ENCODE data around the gene SUGCT. TPM values are rescaled to one million over a fixed set of nuclear protein-coding genes. Genes with fewer than 3 reads are reported as not detected.

The SUGCT gene
- total RNA-seq, 2 donors from 2014 or later: 3.3 to 15.2 TPM

- Histone ChIP-seq H3K9me3 (no peaks in the 10 kb centered on the region), H3K27me3 (replicated peaks; ENCODE audit: insufficient read depth) (no peaks in the 10 kb centered on the region), H3K4me1 (ENCODE audit: control insufficient read depth in 1 of 2, low read depth in 2 of 2) (peaks cover 0 to 1% of the 10 kb centered on the region in 2 donors), H3K4me3 (no peak overlapping the region), H3K27ac (no peak overlapping the region), H3K36me3 (no peaks in the 10 kb centered on the region)
- no peak for TF ChIP-seq CTCF (IDR thresholded peaks at IDR 0.05)
- DNase-seq (ENCODE audit: low spot score) (no peak), ATAC-seq (ENCODE audit: insufficient number of reproducible peaks, low FRiP score, low read depth) (no peak)
Measured at GRCh38 chr7:40418448-40418847, 283.6 kb downstream of the SUGCT start.

- ATAC-seq (ENCODE audit: insufficient number of reproducible peaks, low FRiP score, low read depth) (no peak), DNase-seq (ENCODE audit: low spot score) (no peak)
- Histone ChIP-seq H3K27me3 (replicated peaks; ENCODE audit: insufficient read depth) (no peaks in the 10 kb centered on the region), H3K4me3 (no peak overlapping the region), H3K36me3 (no peaks in the 10 kb centered on the region), H3K9me3 (no peaks in the 10 kb centered on the region), H3K4me1 (ENCODE audit: control insufficient read depth in 1 of 2, low read depth in 2 of 2) (no peaks in the 10 kb centered on the region), H3K27ac (no peak overlapping the region)
- TF ChIP-seq CTCF (IDR thresholded peaks at IDR 0.05): no peak
Measured at GRCh38 chr7:40418983-40419382, 284.2 kb downstream of the SUGCT start.

- TF ChIP-seq CTCF (IDR thresholded peaks at IDR 0.05): no peak
- no peaks in the 10 kb centered on the region for H3K36me3 ChIP-seq
- no peak for ATAC-seq (ENCODE audit: insufficient number of reproducible peaks, low FRiP score, low read depth)
Measured at GRCh38 chr7:40419806-40420205, 285.0 kb downstream of the SUGCT start.

GRCh38 chr7:40421433-40421832, 286.6 kb downstream of the SUGCT start:
- no peaks in the 10 kb centered on the region for H3K4me1 ChIP-seq (ENCODE audit: control insufficient read depth in 1 of 2, low read depth in 2 of 2)
- no peaks in the 10 kb centered on the region for H3K27me3 ChIP-seq (replicated peaks; ENCODE audit: insufficient read depth)
- no peaks in the 10 kb centered on the region for H3K9me3 ChIP-seq
- ATAC-seq (ENCODE audit: insufficient number of reproducible peaks, low FRiP score, low read depth) (no peak), DNase-seq (ENCODE audit: low spot score) (no peak)
- H3K27ac ChIP-seq: no peak overlapping the region
- no peak for TF ChIP-seq CTCF (IDR thresholded peaks at IDR 0.05)
- H3K36me3 ChIP-seq: no peaks in the 10 kb centered on the region
- no peak overlapping the region for H3K4me3 ChIP-seq

More at GRCh38 chr7:40419806-40420205, 285.0 kb downstream of the SUGCT start:
- H3K4me3 ChIP-seq: no peak overlapping the region
- no peaks in the 10 kb centered on the region for H3K9me3 ChIP-seq
- no peaks in the 10 kb centered on the region for H3K4me1 ChIP-seq (ENCODE audit: control insufficient read depth in 1 of 2, low read depth in 2 of 2)
- no peak overlapping the region for H3K27ac ChIP-seq
- no peak for DNase-seq (ENCODE audit: low spot score)
- H3K27me3 ChIP-seq (replicated peaks; ENCODE audit: insufficient read depth): no peaks in the 10 kb centered on the region

- no peak overlapping the region for H3K4me3 ChIP-seq
- DNase-seq (ENCODE audit: low spot score) (no peak), ATAC-seq (ENCODE audit: insufficient number of reproducible peaks, low FRiP score, low read depth) (no peak)
- H3K36me3 ChIP-seq: no peaks in the 10 kb centered on the region
- no peak for TF ChIP-seq CTCF (IDR thresholded peaks at IDR 0.05)
- no peaks in the 10 kb centered on the region for H3K4me1 ChIP-seq (ENCODE audit: control insufficient read depth in 1 of 2, low read depth in 2 of 2)
- no peaks in the 10 kb centered on the region for H3K27me3 ChIP-seq (replicated peaks; ENCODE audit: insufficient read depth)
- H3K27ac ChIP-seq: no peak overlapping the region
- H3K9me3 ChIP-seq: no peaks in the 10 kb centered on the region
Measured at GRCh38 chr7:40425696-40426095, 290.9 kb downstream of the SUGCT start.

Data from thoracic aorta (tissue), 2 donors.